ENCODE data around the gene LCP2.

DNA sequence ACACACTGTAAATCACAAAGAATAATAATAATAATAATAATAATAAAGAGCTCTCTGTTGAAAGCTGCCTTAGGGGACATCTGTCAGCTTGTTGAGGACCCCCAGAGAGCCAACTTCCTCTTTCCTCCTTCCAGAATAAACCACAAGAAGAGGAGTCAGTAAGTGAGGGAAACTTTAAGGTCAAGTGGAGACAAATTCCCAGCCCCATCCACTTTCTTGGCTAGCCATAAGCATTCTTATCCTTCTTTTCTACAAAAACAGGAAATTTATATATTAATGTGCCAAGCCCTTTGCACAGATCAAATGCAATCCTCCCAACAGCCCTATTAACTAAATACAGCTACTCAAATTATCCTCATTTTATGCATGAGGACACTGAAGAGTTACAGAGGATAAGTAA, 74.2 kb downstream of the LCP2 start:
- TF ChIP-seq, protein P1, sequence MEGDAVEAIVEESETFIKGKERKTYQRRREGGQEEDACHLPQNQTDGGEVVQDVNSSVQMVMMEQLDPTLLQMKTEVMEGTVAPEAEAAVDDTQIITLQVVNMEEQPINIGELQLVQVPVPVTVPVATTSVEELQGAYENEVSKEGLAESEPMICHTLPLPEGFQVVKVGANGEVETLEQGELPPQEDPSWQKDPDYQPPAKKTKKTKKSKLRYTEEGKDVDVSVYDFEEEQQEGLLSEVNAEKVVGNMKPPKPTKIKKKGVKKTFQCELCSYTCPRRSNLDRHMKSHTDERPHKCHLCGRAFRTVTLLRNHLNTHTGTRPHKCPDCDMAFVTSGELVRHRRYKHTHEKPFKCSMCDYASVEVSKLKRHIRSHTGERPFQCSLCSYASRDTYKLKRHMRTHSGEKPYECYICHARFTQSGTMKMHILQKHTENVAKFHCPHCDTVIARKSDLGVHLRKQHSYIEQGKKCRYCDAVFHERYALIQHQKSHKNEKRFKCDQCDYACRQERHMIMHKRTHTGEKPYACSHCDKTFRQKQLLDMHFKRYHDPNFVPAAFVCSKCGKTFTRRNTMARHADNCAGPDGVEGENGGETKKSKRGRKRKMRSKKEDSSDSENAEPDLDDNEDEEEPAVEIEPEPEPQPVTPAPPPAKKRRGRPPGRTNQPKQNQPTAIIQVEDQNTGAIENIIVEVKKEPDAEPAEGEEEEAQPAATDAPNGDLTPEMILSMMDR (IDR thresholded peaks at IDR 0.05; ENCODE audit: poor library complexity): no peak
- TF ChIP-seq EZH2 (IDR thresholded peaks at IDR 0.05; ENCODE audit: borderline replicate concordance): no peak
- TF ChIP-seq EZH2phosphoT487 (IDR thresholded peaks at IDR 0.05; ENCODE audit: low read depth, severe bottlenecking, unreplicated experiment): no peak

Measured in hepatocyte (in vitro differentiated cells).